AG10803 (cell line): ENCODE results near the gene CRHR2.

ENCODE experiments used
- DNase-seq: peaks from one replicate; pipeline ENCODE4 v3.0.0; 2010; ENCODE audit warnings: low read depth
- H3K4me3 ChIP-seq: 2 replicates; pipeline ENCODE4 v1.5.1; 2011; ENCODE audit warnings: mild to moderate bottlenecking, low read length, control low read depth
- TF ChIP-seq, protein P1 (sequence below): conservative IDR thresholded peaks from 2 replicates; pipeline ENCODE4 v1.5.1; 2011; ENCODE audit warnings: mild to moderate bottlenecking, low read length, control low read depth, inconsistent platforms

CRHR2 gene

DNA sequence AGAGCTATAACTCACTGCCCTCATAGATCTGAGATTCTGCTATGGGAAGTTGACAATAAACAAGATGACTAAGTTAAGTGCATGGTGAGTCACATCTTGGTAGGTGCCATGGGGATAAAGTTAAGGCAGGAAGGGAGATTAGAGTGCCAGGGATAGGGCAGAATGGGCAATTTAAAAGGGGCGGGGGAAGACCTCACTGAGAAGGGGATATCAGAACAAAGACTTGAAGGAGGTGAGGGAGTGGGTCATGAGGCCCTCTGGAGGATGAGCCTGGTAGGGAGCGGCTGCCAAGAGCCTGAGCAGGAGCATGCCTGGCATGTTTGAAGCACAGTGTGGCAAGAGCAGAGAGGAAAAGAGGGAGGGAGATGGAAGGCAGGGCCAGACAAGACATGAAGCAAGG is 34.9 kb upstream of the CRHR2 start:
- H3K4me3 ChIP-seq, result no peak overlapping the region
- TF ChIP-seq, protein P1, sequence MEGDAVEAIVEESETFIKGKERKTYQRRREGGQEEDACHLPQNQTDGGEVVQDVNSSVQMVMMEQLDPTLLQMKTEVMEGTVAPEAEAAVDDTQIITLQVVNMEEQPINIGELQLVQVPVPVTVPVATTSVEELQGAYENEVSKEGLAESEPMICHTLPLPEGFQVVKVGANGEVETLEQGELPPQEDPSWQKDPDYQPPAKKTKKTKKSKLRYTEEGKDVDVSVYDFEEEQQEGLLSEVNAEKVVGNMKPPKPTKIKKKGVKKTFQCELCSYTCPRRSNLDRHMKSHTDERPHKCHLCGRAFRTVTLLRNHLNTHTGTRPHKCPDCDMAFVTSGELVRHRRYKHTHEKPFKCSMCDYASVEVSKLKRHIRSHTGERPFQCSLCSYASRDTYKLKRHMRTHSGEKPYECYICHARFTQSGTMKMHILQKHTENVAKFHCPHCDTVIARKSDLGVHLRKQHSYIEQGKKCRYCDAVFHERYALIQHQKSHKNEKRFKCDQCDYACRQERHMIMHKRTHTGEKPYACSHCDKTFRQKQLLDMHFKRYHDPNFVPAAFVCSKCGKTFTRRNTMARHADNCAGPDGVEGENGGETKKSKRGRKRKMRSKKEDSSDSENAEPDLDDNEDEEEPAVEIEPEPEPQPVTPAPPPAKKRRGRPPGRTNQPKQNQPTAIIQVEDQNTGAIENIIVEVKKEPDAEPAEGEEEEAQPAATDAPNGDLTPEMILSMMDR, result no peak
- DNase-seq, result no peak

DNA sequence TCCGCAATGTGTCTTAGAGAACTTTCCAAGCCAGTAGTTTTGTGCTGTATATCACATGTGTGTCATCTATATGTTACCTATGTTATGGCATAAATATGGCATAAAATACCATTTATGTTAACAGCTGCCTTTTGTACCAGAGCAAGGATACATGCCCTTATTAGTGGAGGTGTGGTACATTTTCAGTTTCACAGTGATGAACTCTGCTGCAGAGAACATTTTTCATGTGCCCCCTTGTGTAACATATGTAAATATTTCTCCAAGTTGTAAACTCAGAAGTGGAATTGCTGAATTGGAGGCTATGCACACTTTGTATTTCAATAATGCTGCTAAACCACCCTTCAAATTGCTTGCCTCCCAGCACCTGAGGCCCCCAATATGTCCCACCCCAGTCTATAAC is 31.9 kb upstream of the CRHR2 start:
- no peak for DNase-seq
- TF ChIP-seq, protein P1, result no peak
- H3K4me3 ChIP-seq, result no peak overlapping the region

DNA sequence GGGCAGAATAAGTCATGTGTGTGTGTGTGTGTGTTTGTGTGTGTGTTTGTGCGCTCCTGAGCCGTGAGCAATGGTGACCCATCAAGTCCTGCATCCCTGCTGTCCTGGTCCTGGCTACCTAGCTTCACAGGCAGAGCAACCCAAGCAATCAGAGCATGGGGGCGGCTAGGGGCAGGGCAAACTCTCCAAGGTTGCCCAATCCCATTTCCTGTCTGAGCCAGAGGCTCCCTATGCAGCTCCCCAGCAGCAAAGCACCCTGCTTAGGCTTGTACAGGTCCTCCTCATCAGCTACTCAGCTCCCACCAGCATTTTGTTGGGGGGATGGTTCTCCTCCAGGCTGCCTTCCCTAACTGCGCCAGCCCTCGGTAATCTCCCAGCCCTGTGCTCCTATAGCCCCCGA is 31.1 kb upstream of the CRHR2 start:
- no peak for DNase-seq
- TF ChIP-seq, protein P1, result no peak
- no peak overlapping the region for H3K4me3 ChIP-seq

DNA sequence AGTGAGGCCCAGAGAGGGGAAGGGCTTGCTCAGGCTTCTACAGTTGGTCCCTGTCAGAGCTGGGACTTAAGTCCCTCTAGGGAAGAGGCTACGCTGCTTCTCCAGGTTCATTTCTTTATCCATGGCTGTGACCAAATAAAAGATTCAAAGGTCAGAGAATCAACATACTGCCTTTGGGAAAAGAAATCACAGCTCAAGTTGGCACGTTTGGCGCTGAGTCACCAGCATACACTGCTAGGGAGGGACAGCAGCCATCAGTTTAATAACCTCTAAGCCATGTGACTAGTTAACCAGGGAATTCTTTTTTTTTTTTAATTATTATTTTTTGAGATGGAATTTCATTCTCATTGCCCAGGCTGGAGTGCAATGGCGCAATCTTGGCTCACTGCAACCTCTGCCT is 28.4 kb upstream of the CRHR2 start:
- DNase-seq, result no peak
- TF ChIP-seq, protein P1, result no peak
- no peak overlapping the region for H3K4me3 ChIP-seq

DNA sequence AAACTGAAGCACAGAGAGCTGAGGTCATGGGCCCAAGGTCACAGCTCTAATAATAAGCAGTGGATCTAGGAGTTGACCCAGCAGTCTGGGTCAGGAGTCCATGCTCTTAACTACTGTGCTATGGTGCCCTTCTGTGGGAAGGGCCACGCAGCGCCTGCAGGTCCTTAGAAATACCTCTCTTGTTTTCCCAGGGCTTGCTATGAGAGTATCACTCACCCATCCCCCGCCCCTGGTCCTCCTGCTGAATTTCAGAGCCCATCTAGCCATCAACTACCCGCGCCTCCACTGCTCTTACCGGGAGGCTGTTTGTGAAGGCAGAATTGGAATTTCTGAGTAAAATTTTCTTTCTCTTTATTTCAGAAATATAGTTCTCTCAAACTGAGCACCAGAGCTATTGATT is 27.3 kb upstream of the CRHR2 start:
- TF ChIP-seq, protein P1, result no peak

DNA sequence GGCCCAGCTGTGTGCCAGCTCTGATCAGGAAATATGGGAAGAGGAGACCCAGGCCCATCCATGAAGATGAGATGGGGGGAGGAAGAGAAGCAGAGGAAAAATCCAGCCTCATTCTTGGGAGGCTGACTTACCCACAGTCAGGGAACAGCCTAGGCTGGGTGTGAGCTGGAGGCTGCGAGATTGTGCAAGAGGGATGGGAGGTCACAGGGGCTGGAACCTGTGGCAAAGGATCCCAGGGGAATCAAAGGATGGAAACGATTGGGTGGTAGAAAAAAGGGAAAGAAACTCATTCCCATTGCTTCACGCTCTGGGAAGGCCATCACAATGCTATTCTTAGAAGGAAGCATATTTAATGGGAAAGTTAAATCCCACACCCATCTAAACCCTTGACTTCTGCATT is 26.7 kb upstream of the CRHR2 start:
- H3K4me3 ChIP-seq, result no peak overlapping the region
- peak; percentile 61 for DNase-seq
- TF ChIP-seq, protein P1, result no peak

More for the DNA sequence above, 27.3 kb upstream of the CRHR2 start:
- H3K4me3 ChIP-seq, result no peak overlapping the region
- DNase-seq, result no peak

DNA sequence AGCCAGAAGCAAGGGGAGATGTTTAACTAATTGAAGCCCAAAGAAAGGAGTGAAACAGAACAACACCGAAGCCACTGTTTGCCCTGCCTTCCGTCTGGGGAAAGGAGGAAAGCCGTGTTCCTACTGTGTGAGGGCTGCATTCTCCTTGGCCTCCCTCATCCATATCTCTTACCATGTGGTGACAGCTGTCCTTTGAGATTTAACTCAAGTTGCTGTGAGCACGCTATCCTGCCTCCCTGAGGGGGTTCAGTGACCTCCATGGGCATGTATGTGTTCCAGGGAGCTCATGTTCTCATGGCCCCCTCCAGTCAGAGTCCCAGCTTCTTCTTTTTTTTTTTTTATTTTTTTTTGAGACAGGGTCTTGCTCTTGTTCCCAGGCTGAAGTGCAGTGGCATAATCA is 26.2 kb upstream of the CRHR2 start:
- H3K4me3 ChIP-seq, result no peak overlapping the region
- DNase-seq, result no peak
- TF ChIP-seq, protein P1, result no peak
